NCI-H128 (cell line): ENCODE results near the gene PLEKHM3.
"Not testable (repeated sequence)": the region's sequence is repeated elsewhere in the genome, so short reads cannot be mapped to it uniquely, and the experiment has no call there.

Experiments
- DNase-seq: peaks from one replicate; lab custom pipeline; 2025; ENCODE audit not compliant: unreplicated experiment; lab: John Stamatoyannopoulos, UW

The PLEKHM3 gene

GRCh38 chr2:207926133-207926988 lies 99.0 kb downstream of the PLEKHM3 start:
- no peak for DNase-seq

DNA sequence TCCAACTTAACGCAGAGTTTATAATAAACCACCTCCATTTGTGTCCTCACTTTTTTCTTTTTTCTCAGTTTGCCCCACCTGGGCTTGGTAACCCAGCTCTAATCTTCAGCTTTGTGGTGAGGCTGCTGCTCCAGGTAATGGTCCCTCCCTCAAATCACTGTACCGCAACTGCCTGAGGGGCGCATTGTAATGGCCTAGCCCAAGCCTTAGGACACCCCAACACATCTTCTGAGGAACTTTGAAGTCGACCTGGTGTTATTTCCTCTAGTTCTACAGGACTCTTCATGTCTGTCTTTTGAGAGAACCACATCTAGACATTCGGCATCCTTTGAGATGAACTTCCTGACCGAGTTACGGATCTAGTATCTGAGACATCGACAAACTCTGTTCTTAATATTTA lies 99.7 kb downstream of the PLEKHM3 start:
- no peak for DNase-seq

DNA sequence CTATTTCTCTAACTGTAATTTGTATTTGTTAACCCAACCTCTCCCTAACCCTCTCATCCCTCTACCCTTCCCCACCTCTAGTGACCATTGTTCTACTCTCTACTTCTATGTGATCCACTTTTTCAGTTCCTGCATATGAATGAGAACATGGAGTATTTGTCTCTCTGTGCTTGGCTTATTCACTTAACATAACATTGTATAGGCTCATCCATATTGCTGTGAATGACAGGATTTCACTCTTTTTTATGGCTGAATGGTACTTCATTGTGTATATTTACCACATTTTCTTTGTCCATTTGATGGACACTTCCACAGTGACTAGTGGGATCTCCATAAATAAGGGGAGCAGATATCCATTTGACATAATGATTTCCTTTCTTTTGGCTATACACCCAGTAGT lies 103.7 kb downstream of the PLEKHM3 start:
- DNase-seq, result no peak

- DNase-seq, result no peak
Measured at GRCh38 chr2:207920721-207921120, 104.6 kb downstream of the PLEKHM3 start.

GRCh38 chr2:207920321-207920720 lies 105.0 kb downstream of the PLEKHM3 start:
- DNase-seq, result no peak

- DNase-seq, result no peak
Measured at GRCh38 chr2:207919164-207919919, 106.0 kb downstream of the PLEKHM3 start.

GRCh38 chr2:207914716-207915115 lies 110.6 kb downstream of the PLEKHM3 start:
- no peak for DNase-seq

DNA sequence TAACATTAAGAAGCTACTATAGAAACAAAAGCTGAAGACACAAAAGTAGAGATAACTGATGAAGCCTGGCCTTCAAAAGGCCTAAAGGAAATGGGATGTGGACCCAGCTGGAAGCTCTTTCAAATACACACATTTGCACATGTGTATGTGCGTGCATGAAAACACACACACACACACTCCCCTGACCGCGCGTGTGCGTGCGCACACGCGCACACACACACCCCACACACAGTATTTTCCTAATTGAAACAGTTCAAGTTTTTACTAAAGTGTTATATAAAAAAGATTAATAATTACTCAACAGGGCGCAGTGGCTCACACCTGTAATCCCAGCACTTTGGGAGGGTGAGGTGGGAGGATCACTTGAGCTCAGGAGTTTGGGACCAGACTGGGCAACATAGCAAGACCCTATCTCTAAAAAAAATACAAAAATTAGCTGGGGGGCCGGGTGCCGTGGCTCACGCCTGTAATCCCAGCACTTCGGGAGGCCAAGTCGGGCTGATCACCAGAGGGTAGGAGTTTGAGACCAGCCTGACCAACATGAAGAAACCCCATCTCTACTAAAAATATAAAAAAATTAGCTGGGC lies 111.5 kb downstream of the PLEKHM3 start:
- no peak for DNase-seq

GRCh38 chr2:207911856-207912255 lies 113.5 kb downstream of the PLEKHM3 start:
- DNase-seq, result no peak

DNA sequence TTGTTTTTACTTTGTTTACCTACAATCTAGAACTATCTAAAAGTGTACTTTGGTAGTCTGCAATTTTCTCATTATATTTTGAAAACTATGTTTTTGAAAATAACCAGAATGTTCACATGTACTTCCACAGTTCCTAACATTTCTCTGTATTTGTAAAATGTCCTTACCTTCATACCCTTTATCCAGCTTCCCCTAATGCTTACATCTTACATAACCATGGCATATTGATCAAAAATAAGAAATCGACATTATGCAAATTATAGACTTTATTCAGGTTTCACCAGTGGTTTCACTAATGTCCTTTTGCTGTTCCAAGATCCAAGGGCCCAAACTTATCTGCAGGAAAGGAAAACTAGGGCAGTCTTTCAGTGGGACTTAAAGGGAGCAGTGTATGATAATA lies 114.1 kb downstream of the PLEKHM3 start:
- DNase-seq, result no peak

DNA sequence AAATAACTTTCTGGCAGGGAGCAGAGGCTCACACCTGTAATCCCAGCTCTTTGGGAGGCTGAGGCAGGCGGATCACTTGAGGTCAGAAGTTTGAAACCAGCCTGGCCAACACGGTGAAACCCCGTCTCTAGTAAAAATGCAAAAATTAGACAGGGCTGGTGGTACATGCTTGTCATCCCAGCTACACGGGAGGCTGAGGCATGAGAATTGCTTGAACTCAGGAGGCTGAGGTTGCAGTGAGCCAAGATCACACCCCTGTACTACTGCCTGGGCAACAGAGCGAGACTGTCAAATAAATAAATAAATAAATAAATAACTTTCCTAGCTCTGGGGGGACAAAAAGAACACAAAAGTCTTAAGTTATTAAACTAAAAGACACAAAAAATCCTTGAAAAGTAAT lies 118.8 kb downstream of the PLEKHM3 start:
- not testable (repeated sequence) for DNase-seq

DNA sequence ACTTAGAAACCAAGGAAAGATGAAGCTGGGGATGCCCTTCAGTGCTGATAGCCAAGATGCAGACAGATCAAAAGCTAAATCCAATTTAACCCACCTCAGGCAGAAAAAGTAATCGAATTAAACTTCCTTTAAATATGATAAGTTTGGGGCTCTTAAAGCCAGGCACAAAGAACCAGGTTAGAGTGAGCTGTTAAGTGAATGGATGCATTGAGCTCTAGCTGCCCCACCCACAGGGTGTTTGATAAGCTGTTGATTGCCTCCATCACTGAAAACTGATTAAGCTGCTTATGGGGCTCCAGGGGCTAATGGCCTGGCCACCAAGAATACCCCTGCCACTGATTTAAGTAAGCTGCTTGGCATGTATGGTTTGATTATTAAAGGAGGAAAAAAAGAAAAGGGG lies 119.8 kb downstream of the PLEKHM3 start:
- no peak for DNase-seq

DNA sequence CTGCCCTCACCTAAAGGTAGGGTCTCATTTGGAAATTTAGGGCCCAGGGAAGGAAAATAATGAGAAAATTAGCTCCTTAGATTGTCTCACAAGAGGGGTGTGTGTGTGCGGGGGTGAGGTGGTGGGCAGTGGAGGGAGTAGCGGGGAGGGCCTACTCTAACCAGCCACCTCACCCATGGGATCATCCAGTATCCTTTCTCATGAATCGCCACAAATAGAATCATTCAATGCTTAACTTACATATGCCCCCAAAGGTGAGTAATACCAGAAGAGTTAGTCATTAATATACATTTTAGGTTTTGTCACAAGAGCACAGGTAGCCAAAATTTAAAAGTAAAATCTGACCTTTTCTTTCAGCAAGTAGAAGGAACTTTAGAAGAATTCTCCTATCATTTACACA lies 122.1 kb downstream of the PLEKHM3 start:
- DNase-seq, result no peak

DNA sequence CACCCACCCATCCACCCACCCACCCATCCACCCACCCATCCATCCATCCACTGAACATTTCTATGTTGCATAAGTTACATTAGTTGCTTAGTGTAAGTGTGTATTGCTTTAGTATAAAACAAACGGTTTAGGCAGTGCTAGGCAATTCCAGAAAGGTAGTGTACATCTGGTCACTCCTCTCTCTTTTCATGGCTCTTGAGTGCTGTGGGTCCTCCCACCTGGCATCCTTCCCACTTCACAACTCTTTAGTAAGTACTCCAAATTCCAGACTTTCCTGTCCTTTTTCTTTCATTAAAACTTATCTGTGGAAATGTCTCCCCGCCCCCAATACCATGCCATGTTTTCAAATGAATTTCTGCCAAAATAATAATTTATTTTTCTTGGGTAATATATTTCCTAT lies 122.5 kb downstream of the PLEKHM3 start:
- no peak for DNase-seq

- DNase-seq, result no peak
Measured at GRCh38 chr2:207901829-207902228, 123.5 kb downstream of the PLEKHM3 start.

- no peak for DNase-seq
Measured at GRCh38 chr2:207901401-207901800, 123.9 kb downstream of the PLEKHM3 start.

DNA sequence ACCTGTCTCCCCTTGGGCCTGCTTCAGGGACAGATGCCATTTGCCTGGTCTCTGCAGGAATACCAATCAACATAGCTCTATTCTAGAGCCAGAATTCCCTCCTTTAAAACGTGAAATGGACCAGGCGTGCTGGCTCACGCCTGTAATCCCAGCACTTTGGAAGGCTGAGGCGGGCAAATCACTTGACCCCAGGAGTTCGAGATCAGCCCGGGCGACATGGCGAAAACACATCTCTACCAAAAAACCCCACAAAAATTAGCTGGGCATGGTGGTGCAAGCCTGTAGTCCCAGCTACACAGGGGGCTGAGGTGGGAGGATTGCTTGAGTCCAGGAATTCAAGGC lies 127.0 kb downstream of the PLEKHM3 start:
- DNase-seq, result no peak

DNA sequence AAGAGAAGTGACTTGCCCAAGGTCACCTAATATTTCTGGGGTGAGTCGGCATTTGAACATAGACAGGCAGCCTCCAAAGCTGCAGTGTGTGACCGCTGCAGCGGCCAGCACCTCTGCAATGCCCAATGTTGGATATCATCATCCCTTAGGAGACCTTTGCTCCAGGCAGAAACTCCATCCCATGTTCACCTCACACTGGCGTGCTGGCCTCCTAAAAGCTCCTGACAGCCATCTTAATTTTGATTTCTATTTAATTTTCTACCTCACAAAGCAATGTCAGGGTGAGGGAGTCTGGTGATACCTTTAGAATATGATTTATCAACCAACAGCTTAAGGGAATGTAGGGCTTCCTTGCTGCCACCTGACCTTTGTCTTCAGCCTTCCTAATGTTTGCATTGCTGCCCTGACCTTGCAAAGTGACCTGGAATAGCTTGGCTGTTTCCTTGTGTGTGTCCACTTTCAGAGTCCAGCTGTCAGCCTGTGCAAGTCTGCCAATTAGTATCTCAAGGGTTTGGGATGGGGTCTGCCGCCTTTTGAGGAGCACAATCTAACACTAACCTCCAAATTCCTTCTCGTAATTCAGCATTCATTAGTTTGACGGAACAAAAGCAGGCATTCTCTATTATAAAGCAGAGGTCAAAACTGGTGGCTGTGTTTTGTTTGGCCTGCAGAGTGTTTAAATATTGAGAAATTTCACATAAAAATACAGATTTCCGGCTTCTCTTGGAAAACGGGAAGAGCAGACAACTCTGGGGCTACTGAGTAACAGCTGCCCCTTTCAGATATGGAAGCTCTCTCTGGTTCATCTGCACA lies 127.6 kb downstream of the PLEKHM3 start:
- DNase-seq, result no peak

GRCh38 chr2:207896525-207897285 lies 128.6 kb downstream of the PLEKHM3 start:
- DNase-seq, result no peak

GRCh38 chr2:207895274-207895860 lies 130.0 kb downstream of the PLEKHM3 start:
- no peak for DNase-seq
